ENCODE results near the gene FBXL20. TPM values are rescaled to one million over a fixed set of nuclear protein-coding genes. Genes with fewer than 3 reads are reported as not detected.

Gene FBXL20
- polyA plus RNA-seq, 1 experiment = 5.7 TPM

DNA sequence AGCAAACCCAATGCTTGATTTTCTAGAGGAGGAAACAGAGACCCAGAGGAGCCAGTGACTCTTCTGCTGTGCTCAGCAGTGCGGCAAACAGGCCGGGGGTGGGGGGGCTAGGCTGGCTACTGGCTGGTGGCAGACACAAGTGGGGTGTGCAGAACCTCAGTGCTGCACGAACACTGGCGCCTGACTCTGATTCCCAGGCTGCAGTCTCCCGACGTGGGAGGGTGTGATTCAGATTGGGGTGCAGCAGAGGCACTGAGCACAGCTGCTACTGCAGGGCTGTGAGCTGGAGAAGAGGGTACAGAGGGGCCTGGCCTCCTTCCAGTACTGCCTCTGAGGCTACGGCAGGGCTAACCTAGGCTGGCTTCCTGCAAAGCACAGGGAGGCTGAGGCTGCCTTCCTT, 193.3 kb downstream of the FBXL20 start:
- no peak overlapping the region for H3K4me3 ChIP-seq (ENCODE audit: low read depth, low read length)
- no peak overlapping the region for H3K27ac ChIP-seq (ENCODE audit: low read depth, low read length)
- no peak for DNase-seq (ENCODE audit: low read depth, low spot score)
- no peaks in the 10 kb centered on the region for H3K27me3 ChIP-seq (ENCODE audit: control insufficient read depth, insufficient read depth, low read length)
- CTCF ChIA-PET = interaction anchor here (0.6 to 2.5 kb wide), 4 partner anchors 23 to 152 kb away, joined by 3 to 23 read pairs (median 4); no protein-coding TSS in a partner anchor
- TF ChIP-seq, protein P1, sequence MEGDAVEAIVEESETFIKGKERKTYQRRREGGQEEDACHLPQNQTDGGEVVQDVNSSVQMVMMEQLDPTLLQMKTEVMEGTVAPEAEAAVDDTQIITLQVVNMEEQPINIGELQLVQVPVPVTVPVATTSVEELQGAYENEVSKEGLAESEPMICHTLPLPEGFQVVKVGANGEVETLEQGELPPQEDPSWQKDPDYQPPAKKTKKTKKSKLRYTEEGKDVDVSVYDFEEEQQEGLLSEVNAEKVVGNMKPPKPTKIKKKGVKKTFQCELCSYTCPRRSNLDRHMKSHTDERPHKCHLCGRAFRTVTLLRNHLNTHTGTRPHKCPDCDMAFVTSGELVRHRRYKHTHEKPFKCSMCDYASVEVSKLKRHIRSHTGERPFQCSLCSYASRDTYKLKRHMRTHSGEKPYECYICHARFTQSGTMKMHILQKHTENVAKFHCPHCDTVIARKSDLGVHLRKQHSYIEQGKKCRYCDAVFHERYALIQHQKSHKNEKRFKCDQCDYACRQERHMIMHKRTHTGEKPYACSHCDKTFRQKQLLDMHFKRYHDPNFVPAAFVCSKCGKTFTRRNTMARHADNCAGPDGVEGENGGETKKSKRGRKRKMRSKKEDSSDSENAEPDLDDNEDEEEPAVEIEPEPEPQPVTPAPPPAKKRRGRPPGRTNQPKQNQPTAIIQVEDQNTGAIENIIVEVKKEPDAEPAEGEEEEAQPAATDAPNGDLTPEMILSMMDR (IDR thresholded peaks at IDR 0.05; ENCODE audit: low read depth, low read length) = no peak
- no peaks in the 10 kb centered on the region for H3K9me3 ChIP-seq (ENCODE audit: control insufficient read depth, insufficient read depth, low read length)
- POLR2A ChIA-PET = no interaction called here

DNA sequence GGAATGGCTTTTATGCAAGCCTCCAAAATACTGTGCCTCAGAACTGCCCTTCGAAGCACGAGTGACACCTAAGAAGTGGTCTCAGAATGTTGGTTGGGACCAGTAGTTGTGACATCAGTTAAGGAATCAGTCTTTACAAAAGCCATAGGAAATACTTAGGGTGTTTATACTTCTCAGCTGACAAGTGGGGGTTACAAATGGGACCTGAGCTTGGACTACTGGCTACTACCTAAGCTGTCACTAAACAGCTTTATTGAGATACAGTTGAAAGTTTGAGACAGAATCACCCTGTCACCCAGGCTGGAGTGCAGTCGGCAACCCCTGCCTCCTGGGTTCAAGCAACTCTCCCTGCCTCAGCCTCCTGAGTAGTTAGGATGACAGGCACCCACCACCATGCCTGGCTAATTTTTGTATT, 196.3 kb downstream of the FBXL20 start:
- no peak overlapping the region for H3K4me3 ChIP-seq (ENCODE audit: low read depth, low read length)
- no peaks in the 10 kb centered on the region; the same call in 1 of the 2 replicates for H3K9me3 ChIP-seq (ENCODE audit: control insufficient read depth, insufficient read depth, low read length)
- no peaks in the 10 kb centered on the region for H3K27me3 ChIP-seq (ENCODE audit: control insufficient read depth, insufficient read depth, low read length)
- TF ChIP-seq, protein P1 (IDR thresholded peaks at IDR 0.05; ENCODE audit: low read depth, low read length) = no peak
- ChIA-PET CTCF (interaction anchor here (1.2 to 1.9 kb wide), 3 partner anchors 33 to 418 kb away, joined by 3 to 5 read pairs (median 5); no protein-coding TSS in a partner anchor), POLR2A (interaction anchor here (0.8 kb wide), 1 partner anchor 34 kb away, joined by 5 read pairs; no protein-coding TSS in a partner anchor)
- no peak for DNase-seq (ENCODE audit: low read depth, low spot score)
- no peak overlapping the region for H3K27ac ChIP-seq (ENCODE audit: low read depth, low read length)

DNA sequence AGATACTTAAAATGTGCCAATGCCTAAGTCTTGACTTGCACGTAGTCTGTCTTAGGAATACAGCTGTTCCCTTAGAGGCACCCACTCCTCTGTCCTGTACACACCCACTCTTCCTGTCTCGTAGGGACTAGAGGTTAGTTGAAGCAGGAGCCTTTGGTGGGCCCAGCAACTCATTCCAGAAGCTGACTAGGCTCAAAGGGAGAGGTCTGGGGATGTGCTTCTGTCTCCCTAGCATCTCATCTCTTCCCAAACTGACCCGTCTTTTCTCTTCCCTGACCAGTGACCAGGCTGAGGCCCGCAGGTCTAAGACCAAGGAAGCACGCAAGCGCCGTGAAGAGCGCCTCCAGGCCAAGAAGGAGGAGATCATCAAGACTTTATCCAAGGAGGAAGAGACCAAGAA, 197.2 kb downstream of the FBXL20 start:
- no peak overlapping the region for H3K27ac ChIP-seq (ENCODE audit: low read depth, low read length)
- CTCF ChIA-PET = interaction anchor here (1.4 kb wide), 1 partner anchor 39 kb away, joined by 3 read pairs; no protein-coding TSS in a partner anchor
- no peak overlapping the region for H3K4me3 ChIP-seq (ENCODE audit: low read depth, low read length)
- TF ChIP-seq, protein P1 (IDR thresholded peaks at IDR 0.05; ENCODE audit: low read depth, low read length) = no peak
- POLR2A ChIA-PET = no interaction called here
- H3K9me3 ChIP-seq (ENCODE audit: control insufficient read depth, insufficient read depth, low read length) = no peaks in the 10 kb centered on the region; the same call in 1 of the 2 replicates
- no peak for DNase-seq (ENCODE audit: low read depth, low spot score)
- no peaks in the 10 kb centered on the region for H3K27me3 ChIP-seq (ENCODE audit: control insufficient read depth, insufficient read depth, low read length)

Other genes starting within 250 kb of the FBXL20 start
- gene PLXDC1, start 250.0 kb downstream of the FBXL20 start, polyA plus RNA-seq (2011; rRNA removed) = 1.9 and 2.1 TPM in 2 replicates
- not detected in 2 replicates for gene ARL5C, start 235.5 kb downstream of the FBXL20 start, polyA plus RNA-seq (2011; rRNA removed)
- 3.2 and 3.7 TPM in 2 replicates for gene CACNB1, start 204.0 kb downstream of the FBXL20 start, polyA plus RNA-seq (2011; rRNA removed)
- gene RPL19, start 201.3 kb downstream of the FBXL20 start, polyA plus RNA-seq (2011; rRNA removed) = 1,791 and 1,924 TPM in 2 replicates
- gene STAC2, start 175.7 kb downstream of the FBXL20 start, polyA plus RNA-seq (2011; rRNA removed) = 0.04 TPM in 1 of 2 replicates, not detected in the other
- 36.9 and 43.9 TPM in 2 replicates for gene MED1, start 49.6 kb upstream of the FBXL20 start, polyA plus RNA-seq (2011; rRNA removed)
- gene CDK12, start 59.9 kb upstream of the FBXL20 start, polyA plus RNA-seq (2011; rRNA removed) = 21.7 and 24.3 TPM in 2 replicates
- gene NEUROD2, start 206.3 kb upstream of the FBXL20 start, polyA plus RNA-seq (2011; rRNA removed) = not detected in 2 replicates
- not detected in 2 replicates for gene PPP1R1B, start 225.3 kb upstream of the FBXL20 start, polyA plus RNA-seq (2011; rRNA removed)
- gene STARD3, start 235.5 kb upstream of the FBXL20 start, polyA plus RNA-seq (2011; rRNA removed) = 43.3 and 44.7 TPM in 2 replicates

Data from AG04450 (cell line).